HepG2 (cell line): ENCODE data around the gene SIRT7. TPM values are rescaled to one million over a fixed set of nuclear protein-coding genes. Genes with fewer than 3 reads are reported as not detected.

Experiments
- ARNT2 ChIP-seq: sonication (generic); formaldehyde crosslinking; IDR thresholded peaks from 2 replicates; pipeline ENCODE4 v1.8.0; 2022; ENCODE audit warnings: mild to moderate bottlenecking, low read depth, missing genetic modification reagents, moderate library complexity
- BRD4 ChIP-seq: sonication (generic); formaldehyde crosslinking; IDR thresholded peaks from 2 replicates; pipeline ENCODE4 v1.4.0; 2020; ENCODE audit warnings: missing genetic modification reagents
- EED ChIP-seq: sonication (generic); formaldehyde crosslinking; IDR thresholded peaks from 2 replicates; pipeline ENCODE4 v1.5.0; 2020; ENCODE audit warnings: mild to moderate bottlenecking, missing genetic modification reagents
- EP300 ChIP-seq, 3 experiments: sonication (generic) in 1 of 3; formaldehyde crosslinking in 1 of 3; IDR thresholded peaks; 2 replicates each; pipeline versions ENCODE4 v1.5.1 to v1.6.1; 2011 to 2020; ENCODE audit warnings: low read depth in 2 of 3, low read length in 2 of 3, borderline replicate concordance in 1 of 3, improper control_type of control experiment in 1 of 3, mild to moderate bottlenecking in 1 of 3, missing genetic modification reagents in 1 of 3, moderate library complexity in 1 of 3
- FOXM1 ChIP-seq: sonication (generic); formaldehyde crosslinking; IDR thresholded peaks from 2 replicates; pipeline ENCODE4 v1.5.0; 2020; ENCODE audit warnings: missing genetic modification reagents
- KLF6 ChIP-seq: IDR thresholded peaks from 2 replicates; pipeline ENCODE4 v1.8.0; 2016; ENCODE audit warnings: missing biosample characterization, missing genetic modification reagents
- MATR3 ChIP-seq: sonication (generic); formaldehyde crosslinking; IDR thresholded peaks from 2 replicates; pipeline ENCODE4 v1.4.0; 2020; ENCODE audit warnings: missing genetic modification reagents
- MEF2D ChIP-seq: sonication (generic); formaldehyde crosslinking; IDR thresholded peaks from 2 replicates; pipeline ENCODE4 v1.5.1; 2020; ENCODE audit warnings: mild to moderate bottlenecking, missing genetic modification reagents
- NCOR1 ChIP-seq: fragments of 200-600 bp; sonication (generic); IDR thresholded peaks from 2 replicates; pipeline ENCODE4 v1.7.0; 2017; ENCODE audit warnings: antibody characterized with exemption, low read length, borderline replicate concordance
- POGK ChIP-seq: sonication (generic); formaldehyde crosslinking; conservative IDR thresholded peaks from 2 replicates; pipeline ENCODE4 v1.8.0; 2022; ENCODE audit warnings: mild to moderate bottlenecking, moderate library complexity, missing genetic modification reagents
- PREB ChIP-seq: sonication (generic); formaldehyde crosslinking; IDR thresholded peaks from 2 replicates; pipeline ENCODE4 v1.4.0; 2020; ENCODE audit warnings: missing genetic modification reagents
- REL ChIP-seq: sonication (generic); formaldehyde crosslinking; conservative IDR thresholded peaks from 2 replicates; pipeline ENCODE4 v1.8.0; 2022; ENCODE audit warnings: mild to moderate bottlenecking, missing genetic modification reagents, moderate library complexity
- RNF2 ChIP-seq: fragments of 450-650 bp; conservative IDR thresholded peaks from 2 replicates; pipeline ENCODE4 v1.6.1; 2016; ENCODE audit warnings: low read depth
- SIX4 ChIP-seq: sonication (generic); formaldehyde crosslinking; IDR thresholded peaks from 2 replicates; pipeline ENCODE4 v1.4.0; 2020; ENCODE audit warnings: missing genetic modification reagents
- SOX6 ChIP-seq, 2 experiments: fragments of 450-650 bp in 1 of 2; sonication (generic) in 1 of 2; formaldehyde crosslinking in 1 of 2; IDR thresholded peaks; 2 replicates each; pipeline versions ENCODE4 v1.4.0 to v1.6.1; 2017 to 2020; ENCODE audit warnings: antibody characterized with exemption in 1 of 2, mild to moderate bottlenecking in 1 of 2, missing genetic modification reagents in 1 of 2
- TERF1 ChIP-seq: sonication (generic); formaldehyde crosslinking; IDR thresholded peaks from 2 replicates; pipeline ENCODE4 v1.8.0; 2022; ENCODE audit warnings: mild to moderate bottlenecking, missing genetic modification reagents, moderate library complexity
- ZNF205 ChIP-seq: IDR thresholded peaks from 2 replicates; pipeline ENCODE4 v1.6.1; 2018; ENCODE audit warnings: missing biosample characterization, missing genetic modification reagents
- ZNF333 ChIP-seq: sonication (generic); formaldehyde crosslinking; IDR thresholded peaks from 2 replicates; pipeline ENCODE4 v1.4.0; 2020; ENCODE audit warnings: mild to moderate bottlenecking, missing genetic modification reagents, borderline replicate concordance
- ZNF431 ChIP-seq: sonication (generic); formaldehyde crosslinking; IDR thresholded peaks from 2 replicates; pipeline ENCODE4 v1.9.0; 2022; ENCODE audit warnings: missing genetic modification reagents, low read depth, mild to moderate bottlenecking, borderline replicate concordance
- ZNF563 ChIP-seq: sonication (generic); formaldehyde crosslinking; IDR thresholded peaks from 2 replicates; pipeline ENCODE4 v1.8.0; 2022; ENCODE audit warnings: mild to moderate bottlenecking, moderate library complexity, missing genetic modification reagents
- ZNF580 ChIP-seq: IDR thresholded peaks from 2 replicates; pipeline ENCODE4 v1.6.1; 2016; ENCODE audit warnings: low read depth, borderline replicate concordance
- ZNF589 ChIP-seq: sonication (generic); formaldehyde crosslinking; conservative IDR thresholded peaks from 2 replicates; pipeline ENCODE4 v1.8.0; 2022; ENCODE audit warnings: mild to moderate bottlenecking, moderate library complexity, missing genetic modification reagents
- ZNF597 ChIP-seq: sonication (generic); formaldehyde crosslinking; IDR thresholded peaks from 2 replicates; pipeline ENCODE4 v1.5.0; 2020; ENCODE audit warnings: missing genetic modification reagents
- ZNF670 ChIP-seq: sonication (generic); formaldehyde crosslinking; IDR thresholded peaks from 2 replicates; pipeline ENCODE4 v1.8.0; 2022; ENCODE audit warnings: mild to moderate bottlenecking, missing genetic modification reagents, borderline replicate concordance
- ZSCAN9 ChIP-seq: IDR thresholded peaks from 2 replicates; pipeline ENCODE4 v1.6.1; 2016; ENCODE audit warnings: borderline replicate concordance
- polyA plus RNA-seq, 8 experiments: library from polyadenylated mRNA; depleted of rRNA in 3 of 8; stranded (reverse) in 7 of 8; unstranded in 1 of 8; fragments of >200 nt; fragmentation: Illumina TruSeq in 4 of 8; extraction: Trizol in 4 of 8; gene quantifications; 2 replicates each; pipeline versions ENCODE4 v1.2.1 to v1.2.3, GENCODE V29; 2011 to 2016; ENCODE audit warnings: low read depth in 4 of 8, missing spikeins in 1 of 8, mixed read lengths in 1 of 8; ENCODE audit not compliant: insufficient read depth in 1 of 8
- total RNA-seq, 5 experiments: library from RNA; depleted of rRNA; stranded (reverse); fragments of >200 nt; fragmentation: Illumina TruSeq; extraction: Trizol; gene quantifications; 2 replicates each; pipeline ENCODE4 v1.2.3, GENCODE V29; 2016; ENCODE audit warnings: low read depth in 1 of 5

Gene SIRT7
- total and polyA plus RNA-seq, 2 of the 13 experiments (the other 11 are each of a cell fraction or from before 2014, with no cell fraction given), result 8.3 to 24.8 TPM

GRCh38 chr17:81910840-81911276, 7.1 kb downstream of the SIRT7 start (continued):
- TF ChIP-seq ZNF597 (CRISPR knock-in tag) (no peak; the same call in 1 of the 2 replicates), NCOR1 (no peak), REL (CRISPR knock-in tag) (no peak), ZNF333 (CRISPR knock-in tag) (no peak; the same call in 1 of the 2 replicates), PREB (no peak), KLF6 (CRISPR knock-in tag) (peak; percentile 1; the same call in 1 of the 2 replicates), MEF2D (CRISPR knock-in tag) (peak; percentile 13; the same call in 1 of the 2 replicates), ZNF589 (CRISPR knock-in tag) (no peak), ZNF431 (CRISPR knock-in tag) (0 out of 2 replicates have a peak, but pooled peaks have one; percentile 20), TERF1 (CRISPR knock-in tag) (0 out of 2 replicates have a peak, but pooled peaks have one; percentile 83), EP300 (IDR thresholded peaks at IDR 0.05; ENCODE audit: low read depth in 2 of 2, low read length in 2 of 2) (0 out of 4 replicates have a peak, but pooled peaks of 1 of the 2 experiments have one; percentile 1), EP300 (CRISPR knock-in tag; IDR thresholded peaks at IDR 0.05; ENCODE audit: borderline replicate concordance) (no peak), POGK (CRISPR knock-in tag) (no peak), ZNF563 (CRISPR knock-in tag) (no peak), FOXM1 (CRISPR knock-in tag) (no peak), ZSCAN9 (CRISPR knock-in tag) (no peak), SIX4 (no peak), RNF2 (0 out of 2 replicates have a peak, but pooled peaks have one; percentile 1), BRD4 (CRISPR knock-in tag) (peak; percentile 39; the same call in 1 of the 2 replicates), ARNT2 (CRISPR knock-in tag) (peak; percentile 18; the same call in 1 of the 2 replicates), ZNF580 (no peak; the same call in 1 of the 2 replicates), MATR3 (CRISPR knock-in tag) (no peak), ZNF670 (CRISPR knock-in tag) (no peak), ZNF205 (CRISPR knock-in tag) (0 out of 2 replicates have a peak, but pooled peaks have one; percentile 7), EED (CRISPR knock-in tag) (no peak), SOX6 (IDR thresholded peaks at IDR 0.05) (no peak), SOX6 (CRISPR knock-in tag; IDR thresholded peaks at IDR 0.05) (0 out of 2 replicates have a peak, but pooled peaks have one; percentile 48)
